Central memory CD8-positive, alpha-beta T cell (primary cell): ENCODE measurements around the gene CTBP2.

Experiments used
- ATAC-seq: fragments of 150-1000 bp; cut with Tn5 transposase; replicated peaks from 2 replicates; pipeline ENCODE4 v1.10.0; 2022; ENCODE audit warnings: mild to moderate bottlenecking, moderate FRiP score, moderate number of reproducible peaks; ENCODE audit not compliant: poor library complexity, severe bottlenecking; ENCODE audit errors: extremely low read depth
- DNase-seq, 2 donors: peaks; one replicate each; pipeline ENCODE4 v3.0.0; 2021; ENCODE audit warnings: low spot score in 2 of 2
- H3K27ac Mint-ChIP-seq: one replicate; pipeline ENCODE4 v1.8.0; 2022; ENCODE audit warnings: low read depth, mild to moderate bottlenecking, moderate library complexity, mixed read lengths
- H3K27me3 Mint-ChIP-seq: one replicate; pipeline ENCODE4 v1.8.0; 2022; ENCODE audit warnings: mixed read lengths
- H3K36me3 Mint-ChIP-seq: one replicate; pipeline ENCODE4 v1.8.0; 2022; ENCODE audit warnings: mild to moderate bottlenecking, moderate library complexity, mixed read lengths; ENCODE audit not compliant: insufficient read depth
- H3K4me1 Mint-ChIP-seq: one replicate; pipeline ENCODE4 v1.8.0; 2022; ENCODE audit warnings: mixed read lengths
- H3K4me3 Mint-ChIP-seq: one replicate; pipeline ENCODE4 v1.8.0; 2022; ENCODE audit warnings: mild to moderate bottlenecking, moderate library complexity, mixed read lengths
- H3K9me3 Mint-ChIP-seq: one replicate; pipeline ENCODE4 v1.8.0; 2022; ENCODE audit warnings: mixed read lengths

The CTBP2 gene

GRCh38 chr10:125130260-125130659 is 30.1 kb downstream of the CTBP2 start:
- no peak for DNase-seq
- ATAC-seq, result no peak
- no peaks in the 10 kb centered on the region for H3K9me3 Mint-ChIP-seq
- peaks cover 4% of the 10 kb centered on the region for H3K36me3 Mint-ChIP-seq
- peaks cover 27% of the 10 kb centered on the region for H3K27me3 Mint-ChIP-seq
- no peak overlapping the region for H3K4me3 Mint-ChIP-seq
- H3K4me1 Mint-ChIP-seq, result no peaks in the 10 kb centered on the region
- H3K27ac Mint-ChIP-seq, result no peak overlapping the region

- no peak for ATAC-seq
- Mint-ChIP-seq H3K4me1 (no peaks in the 10 kb centered on the region), H3K36me3 (peaks cover 4% of the 10 kb centered on the region), H3K27ac (no peak overlapping the region), H3K4me3 (no peak overlapping the region), H3K27me3 (peaks cover 18% of the 10 kb centered on the region), H3K9me3 (no peaks in the 10 kb centered on the region)
- no peak for DNase-seq
Observed at GRCh38 chr10:125129076-125129458, 31.3 kb downstream of the CTBP2 start.

GRCh38 chr10:125128397-125129075 is 31.8 kb downstream of the CTBP2 start:
- Mint-ChIP-seq H3K4me3 (no peak overlapping the region), H3K27me3 (peaks cover 24% of the 10 kb centered on the region), H3K36me3 (peaks cover 4% of the 10 kb centered on the region)

GRCh38 chr10:125127986-125128385 is 32.4 kb downstream of the CTBP2 start:
- Mint-ChIP-seq H3K27ac (no peak overlapping the region), H3K4me3 (no peak overlapping the region), H3K27me3 (peaks cover 26% of the 10 kb centered on the region), H3K9me3 (no peaks in the 10 kb centered on the region), H3K4me1 (no peaks in the 10 kb centered on the region), H3K36me3 (peaks cover 4% of the 10 kb centered on the region)
- no peak for DNase-seq
- ATAC-seq, result no peak

More at GRCh38 chr10:125128397-125129075, 31.8 kb downstream of the CTBP2 start:
- Mint-ChIP-seq H3K9me3 (no peaks in the 10 kb centered on the region), H3K4me1 (no peaks in the 10 kb centered on the region), H3K27ac (no peak overlapping the region)
- no peak for ATAC-seq
- no peak for DNase-seq

- Mint-ChIP-seq H3K36me3 (peaks cover 4% of the 10 kb centered on the region), H3K27ac (no peak overlapping the region), H3K9me3 (no peaks in the 10 kb centered on the region)
Observed at GRCh38 chr10:125127110-125127509, 33.3 kb downstream of the CTBP2 start.

GRCh38 chr10:125125951-125126735 is 34.2 kb downstream of the CTBP2 start:
- no peak for ATAC-seq

More at GRCh38 chr10:125127110-125127509, 33.3 kb downstream of the CTBP2 start:
- no peak for DNase-seq
- H3K27me3 Mint-ChIP-seq, result peaks cover 26% of the 10 kb centered on the region
- no peak overlapping the region for H3K4me3 Mint-ChIP-seq
- no peak for ATAC-seq
- H3K4me1 Mint-ChIP-seq, result no peaks in the 10 kb centered on the region

GRCh38 chr10:125124907-125125306 is 35.5 kb downstream of the CTBP2 start:
- DNase-seq (no peak), ATAC-seq (no peak)
- Mint-ChIP-seq H3K4me3 (no peak overlapping the region), H3K36me3 (no peaks in the 10 kb centered on the region), H3K27ac (no peak overlapping the region), H3K4me1 (no peaks in the 10 kb centered on the region), H3K9me3 (no peaks in the 10 kb centered on the region), H3K27me3 (peaks cover 28% of the 10 kb centered on the region)

More at GRCh38 chr10:125125951-125126735, 34.2 kb downstream of the CTBP2 start:
- Mint-ChIP-seq H3K4me1 (no peaks in the 10 kb centered on the region), H3K9me3 (no peaks in the 10 kb centered on the region), H3K27ac (no peak overlapping the region), H3K27me3 (peaks cover 26% of the 10 kb centered on the region), H3K36me3 (peaks cover 3% of the 10 kb centered on the region), H3K4me3 (no peak overlapping the region)
- no peak for DNase-seq

GRCh38 chr10:125124115-125124487 is 36.3 kb downstream of the CTBP2 start:
- H3K9me3 Mint-ChIP-seq, result no peaks in the 10 kb centered on the region
- H3K36me3 Mint-ChIP-seq, result peaks cover under 1% of the 10 kb centered on the region
- H3K27me3 Mint-ChIP-seq, result peaks cover 32% of the 10 kb centered on the region
- no peak for DNase-seq
- no peak overlapping the region for H3K4me3 Mint-ChIP-seq
- no peaks in the 10 kb centered on the region for H3K4me1 Mint-ChIP-seq
- no peak for ATAC-seq
- H3K27ac Mint-ChIP-seq, result no peak overlapping the region

- Mint-ChIP-seq H3K4me3 (no peak overlapping the region), H3K4me1 (no peaks in the 10 kb centered on the region), H3K27me3 (peaks cover 32% of the 10 kb centered on the region), H3K27ac (no peak overlapping the region), H3K9me3 (no peaks in the 10 kb centered on the region), H3K36me3 (peaks cover 2% of the 10 kb centered on the region)
- DNase-seq (no peak), ATAC-seq (no peak)
Observed at GRCh38 chr10:125123476-125124114, 36.8 kb downstream of the CTBP2 start.

GRCh38 chr10:125122566-125122965 is 37.8 kb downstream of the CTBP2 start:
- H3K4me3 Mint-ChIP-seq, result no peak overlapping the region
- DNase-seq (no peak), ATAC-seq (no peak)
- peaks cover 2% of the 10 kb centered on the region for H3K36me3 Mint-ChIP-seq
- no peak overlapping the region for H3K27ac Mint-ChIP-seq
- H3K4me1 Mint-ChIP-seq, result peaks cover 5% of the 10 kb centered on the region
- H3K9me3 Mint-ChIP-seq, result no peaks in the 10 kb centered on the region
- peaks cover 31% of the 10 kb centered on the region for H3K27me3 Mint-ChIP-seq

GRCh38 chr10:125121003-125121402 is 39.4 kb downstream of the CTBP2 start:
- peaks cover 24% of the 10 kb centered on the region for H3K27me3 Mint-ChIP-seq
- DNase-seq (no peak), ATAC-seq (no peak)
- no peak overlapping the region for H3K27ac Mint-ChIP-seq
- H3K36me3 Mint-ChIP-seq, result peaks cover 2% of the 10 kb centered on the region
- H3K4me1 Mint-ChIP-seq, result peaks cover 5% of the 10 kb centered on the region
- no peaks in the 10 kb centered on the region for H3K9me3 Mint-ChIP-seq
- no peak overlapping the region for H3K4me3 Mint-ChIP-seq

- H3K27ac Mint-ChIP-seq, result no peak overlapping the region
- H3K27me3 Mint-ChIP-seq, result peaks cover 24% of the 10 kb centered on the region
- H3K4me3 Mint-ChIP-seq, result no peak overlapping the region
- DNase-seq, result no peak
- ATAC-seq, result no peak
- peaks cover 5% of the 10 kb centered on the region for H3K4me1 Mint-ChIP-seq
- H3K9me3 Mint-ChIP-seq, result no peaks in the 10 kb centered on the region
- peaks cover 2% of the 10 kb centered on the region for H3K36me3 Mint-ChIP-seq
Observed at GRCh38 chr10:125120053-125120710, 40.2 kb downstream of the CTBP2 start.
